Endometrium (tissue), 2 donors: Measurements from ENCODE around the gene NEMP2.

Experiments
- FAIRE-seq: peaks from 2 replicates; lab custom pipeline; 2012; peaks lifted over from hg19 to GRCh38; lab: Jason Lieb, UNC
- donor health status: control.
- donor health status: control.

NEMP2 gene

GRCh38 chr2:190455358-190456095 lies 79.0 kb downstream of the NEMP2 start:
- FAIRE-seq, result no peak

GRCh38 chr2:190454795-190455194 lies 79.7 kb downstream of the NEMP2 start:
- FAIRE-seq, result no peak
